ENCODE results near the gene FNTB. TPM values are rescaled to one million over a fixed set of nuclear protein-coding genes. Genes with fewer than 3 reads are reported as not detected.
"Not testable (repeated sequence)": the region's sequence is repeated elsewhere in the genome, so short reads cannot be mapped to it uniquely, and the experiment has no call there.

Gene FNTB
- total and polyA plus RNA-seq, 2 of the 13 experiments (the other 11 are each of a cell fraction or from before 2014, with no cell fraction given): 23.6 to 28.5 TPM

GRCh38 chr14:65028937-65029336, 42.2 kb downstream of the FNTB start (continued):
- TF ChIP-seq ZNF264 (CRISPR knock-in tag; IDR thresholded peaks at IDR 0.05): peak; percentile 66; the same call in 1 of the 2 replicates

- H3K4me2 ChIP-seq (ENCODE audit: low read depth, low read length); H3K4me3 ChIP-seq (replicated peaks in 1 of 3; ENCODE audit: insufficient read depth in 1 of 3, low read depth in 2 of 3, low read length in 3 of 3); in situ Hi-C loops (cut with HindIII; ENCODE audit: extremely low pct_ligation_motif_present, low pct_unique_long_range_greater_than_20kb); H3K9me3 ChIP-seq (ENCODE audit: low read length); BruUV-seq (replicated peaks); DNase-seq (ENCODE audit: low spot score); ATAC-seq; H2AFZ ChIP-seq (ENCODE audit: low read length); H3K27me3 ChIP-seq (ENCODE audit: control insufficient read depth in 1 of 2, insufficient read depth in 2 of 2, low read length in 2 of 2); H3K79me2 ChIP-seq (ENCODE audit: insufficient read depth, low read length); H3K9ac ChIP-seq (ENCODE audit: insufficient read depth, low read depth, low read length); H4K20me1 ChIP-seq (ENCODE audit: insufficient read depth, low read length); FAIRE-seq; POLR2A ChIA-PET; H3K27ac ChIP-seq (ENCODE audit: extremely low read length, insufficient read depth, low read length); intact Hi-C loops (cut with micrococcal nuclease; ENCODE audit: unreplicated experiment); CTCF ChIA-PET (ENCODE audit: low intra/inter-chr PET ratio, low total read pairs): not testable (repeated sequence)
- Histone ChIP-seq H3K4me1 (ENCODE audit: insufficient read depth, low read length) (peaks cover 17% of the 10 kb centered on the region), H3K36me3 (replicated peaks in 1 of 2; ENCODE audit: control insufficient read depth in 1 of 2, insufficient read depth in 2 of 2, low read length in 2 of 2) (peaks cover 11 to 60% of the 10 kb centered on the region in 2 experiments)
- TF ChIP-seq CEBPB (IDR thresholded peaks at IDR 0.05; ENCODE audit: borderline replicate concordance, low read depth, low read length): peak; percentile 41; the same call in 1 of the 2 replicates
- WGBS (ENCODE audit: low lambda C conversion rate): 94% methylated on average over 10 of the region's 10 CpGs
These were observed 44.6 kb downstream of the FNTB start for GRCh38 chr14:65031321-65031720.

- 96% methylated on average over 11 of the region's 11 CpGs for WGBS (ENCODE audit: low lambda C conversion rate)
- ATAC-seq (no peak), FAIRE-seq (no peak), DNase-seq (ENCODE audit: low spot score) (no peak)
- Histone ChIP-seq H3K79me2 (ENCODE audit: insufficient read depth, low read length) (no peaks in the 10 kb centered on the region), H2AFZ (ENCODE audit: low read length) (no peak overlapping the region), H3K9ac (ENCODE audit: insufficient read depth, low read depth, low read length) (no peak overlapping the region), H3K9me3 (ENCODE audit: low read length) (no peaks in the 10 kb centered on the region), H3K4me1 (ENCODE audit: insufficient read depth, low read length) (peaks cover 17% of the 10 kb centered on the region), H3K27me3 (ENCODE audit: control insufficient read depth in 1 of 2, insufficient read depth in 2 of 2, low read length in 2 of 2) (no peaks in the 10 kb centered on the region), H3K27ac (ENCODE audit: extremely low read length, insufficient read depth, low read length) (no peak overlapping the region), H3K4me2 (ENCODE audit: low read depth, low read length) (no peak overlapping the region), H3K4me3 (replicated peaks in 1 of 3; ENCODE audit: insufficient read depth in 1 of 3, low read depth in 2 of 3, low read length in 3 of 3) (no peak overlapping the region), H3K36me3 (replicated peaks in 1 of 2; ENCODE audit: control insufficient read depth in 1 of 2, insufficient read depth in 2 of 2, low read length in 2 of 2) (peaks cover 9 to 50% of the 10 kb centered on the region in 2 experiments), H4K20me1 (ENCODE audit: insufficient read depth, low read length) (no peaks in the 10 kb centered on the region)
- TF ChIP-seq MYPOP (CRISPR knock-in tag; IDR thresholded peaks at IDR 0.05): no peak
- no peak for TF ChIP-seq RFX3 (CRISPR knock-in tag; IDR thresholded peaks at IDR 0.05)
- TF ChIP-seq ZKSCAN1 (IDR thresholded peaks at IDR 0.05; ENCODE audit: low read length): no peak
- no peak for TF ChIP-seq ZNF605 (CRISPR knock-in tag; IDR thresholded peaks at IDR 0.05)
- TF ChIP-seq MEIS1 (CRISPR knock-in tag; IDR thresholded peaks at IDR 0.05; ENCODE audit: borderline replicate concordance): no peak
- no peak for TF ChIP-seq TP53 (CRISPR knock-in tag; conservative IDR thresholded peaks at IDR 0.05)
- TF ChIP-seq AKAP8 (CRISPR knock-in tag; IDR thresholded peaks at IDR 0.05): no peak
- TF ChIP-seq AKNA (CRISPR knock-in tag; IDR thresholded peaks at IDR 0.05; ENCODE audit: borderline replicate concordance): no peak
- TF ChIP-seq SP1 (IDR thresholded peaks at IDR 0.05): no peak
- TF ChIP-seq SP1 (CRISPR knock-in tag; IDR thresholded peaks at IDR 0.05): no peak
- no peak for TF ChIP-seq NFYB (CRISPR knock-in tag; IDR thresholded peaks at IDR 0.05)
- CTCF ChIA-PET (ENCODE audit: low intra/inter-chr PET ratio, low total read pairs): no interaction called here
- intact Hi-C loops (cut with micrococcal nuclease; ENCODE audit: unreplicated experiment): no loop called here
- no TSS peak for BruUV-seq (replicated peaks)
- in situ Hi-C loops (cut with HindIII; ENCODE audit: extremely low pct_ligation_motif_present, low pct_unique_long_range_greater_than_20kb): no loop called here
- POLR2A ChIA-PET: no interaction called here
These were observed 45.6 kb downstream of the FNTB start for GRCh38 chr14:65032319-65032718.
